ENCODE results near the gene COMMD7.

Gene COMMD7

GRCh38 chr20:32685541-32686529, 57.4 kb downstream of the COMMD7 start:
- H3K27ac ChIP-seq = no peak overlapping the region

DNA sequence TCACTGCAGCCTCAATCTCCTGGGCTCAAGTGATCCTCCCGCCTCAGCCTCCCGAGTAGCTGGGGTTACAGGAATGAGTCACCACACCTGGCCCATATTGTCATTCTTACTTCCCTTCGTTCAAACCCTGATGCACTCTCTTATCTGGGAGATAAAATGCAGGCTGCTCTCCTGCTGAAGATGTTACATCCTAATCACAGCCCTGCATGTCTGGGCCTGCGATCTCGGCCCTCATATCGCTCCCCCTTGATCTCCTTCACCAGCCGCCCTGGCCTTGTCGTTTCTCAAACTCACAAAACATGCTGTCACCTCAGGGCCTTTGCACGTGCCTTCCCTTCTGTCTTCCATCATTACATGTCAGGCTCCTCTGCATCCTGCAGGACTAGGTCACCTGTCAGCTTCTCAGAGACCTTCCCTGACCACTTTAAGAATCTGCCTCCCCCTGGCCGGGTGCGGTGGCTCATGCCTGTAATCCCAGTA, 60.7 kb downstream of the COMMD7 start:
- no peaks in the 10 kb centered on the region for H3K9me3 ChIP-seq
- no peaks in the 10 kb centered on the region for H3K36me3 ChIP-seq
- H3K27ac ChIP-seq = no peak overlapping the region
- TF ChIP-seq, protein P1, sequence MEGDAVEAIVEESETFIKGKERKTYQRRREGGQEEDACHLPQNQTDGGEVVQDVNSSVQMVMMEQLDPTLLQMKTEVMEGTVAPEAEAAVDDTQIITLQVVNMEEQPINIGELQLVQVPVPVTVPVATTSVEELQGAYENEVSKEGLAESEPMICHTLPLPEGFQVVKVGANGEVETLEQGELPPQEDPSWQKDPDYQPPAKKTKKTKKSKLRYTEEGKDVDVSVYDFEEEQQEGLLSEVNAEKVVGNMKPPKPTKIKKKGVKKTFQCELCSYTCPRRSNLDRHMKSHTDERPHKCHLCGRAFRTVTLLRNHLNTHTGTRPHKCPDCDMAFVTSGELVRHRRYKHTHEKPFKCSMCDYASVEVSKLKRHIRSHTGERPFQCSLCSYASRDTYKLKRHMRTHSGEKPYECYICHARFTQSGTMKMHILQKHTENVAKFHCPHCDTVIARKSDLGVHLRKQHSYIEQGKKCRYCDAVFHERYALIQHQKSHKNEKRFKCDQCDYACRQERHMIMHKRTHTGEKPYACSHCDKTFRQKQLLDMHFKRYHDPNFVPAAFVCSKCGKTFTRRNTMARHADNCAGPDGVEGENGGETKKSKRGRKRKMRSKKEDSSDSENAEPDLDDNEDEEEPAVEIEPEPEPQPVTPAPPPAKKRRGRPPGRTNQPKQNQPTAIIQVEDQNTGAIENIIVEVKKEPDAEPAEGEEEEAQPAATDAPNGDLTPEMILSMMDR (IDR thresholded peaks at IDR 0.05) = no peak
- H3K27me3 ChIP-seq = peaks cover 17% of the 10 kb centered on the region
- no peak overlapping the region for H3K4me3 ChIP-seq (ENCODE audit: low read depth in 1 of 2, low read length in 1 of 2)
- H3K4me1 ChIP-seq (ENCODE audit: control insufficient read depth in 1 of 2, insufficient read depth in 1 of 2, low read depth in 1 of 2, low read length in 1 of 2) = peaks cover 0 to 5% of the 10 kb centered on the region in 2 experiments

More at GRCh38 chr20:32685541-32686529, 57.4 kb downstream of the COMMD7 start:
- Histone ChIP-seq H3K36me3 (peaks cover 5% of the 10 kb centered on the region), H3K4me1 (ENCODE audit: control insufficient read depth in 1 of 2, insufficient read depth in 1 of 2, low read depth in 1 of 2, low read length in 1 of 2) (peaks cover 0 to 5% of the 10 kb centered on the region in 2 experiments), H3K27me3 (peaks cover 17% of the 10 kb centered on the region), H3K9me3 (no peaks in the 10 kb centered on the region), H3K4me3 (ENCODE audit: low read depth in 1 of 2, low read length in 1 of 2) (no peak overlapping the region)
- TF ChIP-seq, protein P1 (IDR thresholded peaks at IDR 0.05) = no peak

DNA sequence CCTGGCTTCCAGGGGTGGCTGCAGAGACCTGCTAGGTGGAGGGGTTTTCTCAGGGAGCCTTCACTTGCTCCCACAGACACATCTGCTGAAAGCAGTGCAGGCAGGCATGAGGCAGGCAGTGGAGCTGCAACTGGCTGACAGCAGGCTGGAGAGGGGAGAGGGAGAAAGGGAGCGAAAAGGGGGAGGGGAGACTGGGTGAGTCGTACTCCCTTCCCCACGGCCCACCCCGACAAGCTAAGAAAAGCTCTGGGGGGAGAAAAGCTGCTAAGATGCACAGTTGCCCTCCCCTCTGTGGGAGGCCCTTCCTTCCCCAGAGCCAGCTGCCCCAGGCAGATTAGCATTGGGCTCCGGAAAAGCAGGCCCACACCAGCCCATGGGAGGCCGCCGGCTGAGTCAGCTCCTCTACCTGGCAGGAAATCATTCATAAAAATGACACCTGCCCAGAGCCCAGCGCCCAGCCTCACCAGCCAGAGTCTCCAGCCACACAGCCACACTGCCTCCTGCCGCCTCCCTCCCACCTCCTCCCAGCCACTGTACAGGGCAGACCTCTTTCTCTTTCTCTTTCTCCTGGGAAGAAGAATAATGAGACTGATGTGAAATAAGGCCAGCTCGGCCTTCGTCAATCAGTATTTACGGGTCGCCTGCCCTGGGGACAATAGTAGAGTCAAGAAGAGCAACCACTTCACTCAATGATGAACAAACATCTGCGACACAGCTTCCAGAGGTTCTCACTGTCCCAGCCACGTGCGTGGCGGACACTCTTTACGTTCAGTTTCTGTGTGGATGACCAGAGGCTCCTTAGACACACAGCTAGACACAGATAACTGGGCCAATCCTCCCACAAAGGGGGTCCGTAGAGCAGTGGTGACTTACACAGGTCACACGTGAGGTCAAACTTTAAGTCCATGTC, 61.8 kb downstream of the COMMD7 start:
- Histone ChIP-seq H3K4me3 (ENCODE audit: low read depth in 1 of 2, low read length in 1 of 2) (no peak overlapping the region), H3K9me3 (no peaks in the 10 kb centered on the region), H3K4me1 (ENCODE audit: control insufficient read depth in 1 of 2, insufficient read depth in 1 of 2, low read depth in 1 of 2, low read length in 1 of 2) (peaks cover 0 to 5% of the 10 kb centered on the region in 2 experiments), H3K27ac (no peak overlapping the region), H3K27me3 (peaks cover 17% of the 10 kb centered on the region), H3K36me3 (no peaks in the 10 kb centered on the region)
- TF ChIP-seq, protein P1 (IDR thresholded peaks at IDR 0.05) = no peak

- Histone ChIP-seq H3K27ac (no peak overlapping the region), H3K4me3 (ENCODE audit: low read depth in 1 of 2, low read length in 1 of 2) (no peak overlapping the region), H3K36me3 (no peaks in the 10 kb centered on the region), H3K4me1 (ENCODE audit: control insufficient read depth in 1 of 2, insufficient read depth in 1 of 2, low read depth in 1 of 2, low read length in 1 of 2) (peaks cover 0 to 2% of the 10 kb centered on the region in 2 experiments), H3K9me3 (no peaks in the 10 kb centered on the region), H3K27me3 (peaks cover 11% of the 10 kb centered on the region)
- TF ChIP-seq, protein P1 (IDR thresholded peaks at IDR 0.05) = no peak
These were observed 62.6 kb downstream of the COMMD7 start for GRCh38 chr20:32680544-32681174.

DNA sequence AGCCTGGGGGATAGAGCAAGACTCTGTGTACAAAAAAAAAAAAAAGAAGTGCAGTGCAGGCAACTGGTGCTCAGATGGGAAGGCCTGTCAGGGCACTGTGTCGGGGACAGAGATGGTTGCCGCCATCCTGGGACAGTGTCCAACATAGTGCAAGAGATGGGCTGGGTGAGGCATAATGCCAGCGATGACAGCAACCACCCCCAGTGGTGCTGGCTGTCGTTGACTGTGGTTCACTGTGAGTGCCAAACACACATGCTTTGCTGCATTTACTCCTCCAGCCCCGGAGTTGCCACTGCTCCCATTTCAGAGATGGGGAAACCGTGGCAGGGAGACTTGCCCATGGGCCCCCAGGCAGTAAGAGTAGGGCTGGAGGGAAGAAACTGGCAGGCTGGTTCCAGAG, 64.3 kb downstream of the COMMD7 start:
- Histone ChIP-seq H3K27me3 (peaks cover 8% of the 10 kb centered on the region), H3K36me3 (no peaks in the 10 kb centered on the region), H3K27ac (no peak overlapping the region), H3K9me3 (no peaks in the 10 kb centered on the region), H3K4me3 (ENCODE audit: low read depth in 1 of 2, low read length in 1 of 2) (no peak overlapping the region), H3K4me1 (ENCODE audit: control insufficient read depth in 1 of 2, insufficient read depth in 1 of 2, low read depth in 1 of 2, low read length in 1 of 2) (peaks cover 8 to 9% of the 10 kb centered on the region in 2 experiments)
- TF ChIP-seq, protein P1 (IDR thresholded peaks at IDR 0.05) = no peak
